ENCODE results near the gene BRAT1. TPM values are rescaled to one million over a fixed set of nuclear protein-coding genes. Genes with fewer than 3 reads are reported as not detected.

BRAT1 gene
- total RNA-seq, 1 experiment from 2014 or later: 41.5 TPM

- H3K27ac ChIP-seq: peak overlapping the region; percentile 65
- peaks cover 50% of the 10 kb centered on the region for H3K4me1 ChIP-seq
- no peaks in the 10 kb centered on the region for H3K27me3 ChIP-seq
- H3K36me3 ChIP-seq: peaks cover 31% of the 10 kb centered on the region
- no peak overlapping the region for H3K4me3 ChIP-seq
- DNase-seq: no peak
- H3K9me3 ChIP-seq (replicated peaks): no peaks in the 10 kb centered on the region
These were observed 26.7 kb downstream of the BRAT1 start for GRCh38 chr7:2528481-2529095.

- no peak overlapping the region for H3K4me3 ChIP-seq
- no peak overlapping the region for H3K27ac ChIP-seq
- H3K36me3 ChIP-seq: peaks cover 31% of the 10 kb centered on the region
- DNase-seq: peak in 1 of 2 experiments; percentile 45
- no peaks in the 10 kb centered on the region for H3K9me3 ChIP-seq (replicated peaks)
- H3K4me1 ChIP-seq: peaks cover 58% of the 10 kb centered on the region
- no peaks in the 10 kb centered on the region for H3K27me3 ChIP-seq
These were observed 27.5 kb downstream of the BRAT1 start for GRCh38 chr7:2527505-2528467.

- Histone ChIP-seq H3K27me3 (no peaks in the 10 kb centered on the region), H3K4me3 (no peak overlapping the region), H3K4me1 (peaks cover 62% of the 10 kb centered on the region), H3K27ac (no peak overlapping the region), H3K36me3 (peaks cover 31% of the 10 kb centered on the region), H3K9me3 (replicated peaks) (no peaks in the 10 kb centered on the region)
- DNase-seq: no peak
These were observed 28.4 kb downstream of the BRAT1 start for GRCh38 chr7:2526659-2527504.

GRCh38 chr7:2525658-2526630 lies 29.4 kb downstream of the BRAT1 start:
- H3K27ac ChIP-seq: no peak overlapping the region
- no peak overlapping the region for H3K4me3 ChIP-seq
- no peak for DNase-seq
- peaks cover 67% of the 10 kb centered on the region for H3K4me1 ChIP-seq
- H3K9me3 ChIP-seq (replicated peaks): no peaks in the 10 kb centered on the region
- H3K36me3 ChIP-seq: peaks cover 31% of the 10 kb centered on the region
- no peaks in the 10 kb centered on the region for H3K27me3 ChIP-seq

GRCh38 chr7:2524808-2525657 lies 30.3 kb downstream of the BRAT1 start:
- Histone ChIP-seq H3K27me3 (no peaks in the 10 kb centered on the region), H3K9me3 (replicated peaks) (no peaks in the 10 kb centered on the region), H3K4me1 (peaks cover 58% of the 10 kb centered on the region), H3K36me3 (peaks cover 31% of the 10 kb centered on the region), H3K4me3 (no peak overlapping the region), H3K27ac (no peak overlapping the region)
- no peak for DNase-seq

- DNase-seq: peak; percentile 72 to 78
- Histone ChIP-seq H3K27ac (peak overlapping the region; percentile 39), H3K4me3 (no peak overlapping the region), H3K36me3 (peaks cover 31% of the 10 kb centered on the region), H3K9me3 (replicated peaks) (no peaks in the 10 kb centered on the region), H3K27me3 (no peaks in the 10 kb centered on the region), H3K4me1 (peaks cover 50% of the 10 kb centered on the region)
These were observed 31.1 kb downstream of the BRAT1 start for GRCh38 chr7:2523941-2524807.

- H3K27me3 ChIP-seq: no peaks in the 10 kb centered on the region
- H3K9me3 ChIP-seq (replicated peaks): no peaks in the 10 kb centered on the region
- DNase-seq: no peak
- peaks cover 48% of the 10 kb centered on the region for H3K4me1 ChIP-seq
- peaks cover 29% of the 10 kb centered on the region for H3K36me3 ChIP-seq
- no peak overlapping the region for H3K4me3 ChIP-seq
- H3K27ac ChIP-seq: peak overlapping the region; percentile 39
These were observed 31.8 kb downstream of the BRAT1 start for GRCh38 chr7:2523461-2523936.

GRCh38 chr7:2522780-2523433 lies 32.4 kb downstream of the BRAT1 start:
- no peaks in the 10 kb centered on the region for H3K9me3 ChIP-seq (replicated peaks)
- no peak overlapping the region for H3K4me3 ChIP-seq
- H3K4me1 ChIP-seq: peaks cover 48% of the 10 kb centered on the region
- H3K36me3 ChIP-seq: peaks cover 24% of the 10 kb centered on the region
- no peak overlapping the region for H3K27ac ChIP-seq
- no peaks in the 10 kb centered on the region for H3K27me3 ChIP-seq
- no peak for DNase-seq

- DNase-seq: no peak
- H3K27me3 ChIP-seq: no peaks in the 10 kb centered on the region
- peaks cover 49% of the 10 kb centered on the region for H3K4me1 ChIP-seq
- H3K4me3 ChIP-seq: peak overlapping the region; percentile 63; the same call in 1 of the 2 replicates
- peaks cover 23% of the 10 kb centered on the region for H3K36me3 ChIP-seq
- no peak overlapping the region for H3K27ac ChIP-seq
- no peaks in the 10 kb centered on the region for H3K9me3 ChIP-seq (replicated peaks)
These were observed 33.3 kb downstream of the BRAT1 start for GRCh38 chr7:2521952-2522591.

- H3K27me3 ChIP-seq: no peaks in the 10 kb centered on the region
These were observed 34.0 kb downstream of the BRAT1 start for GRCh38 chr7:2521341-2521745.

GRCh38 chr7:2520761-2521290 lies 34.5 kb downstream of the BRAT1 start:
- Histone ChIP-seq H3K4me1 (peaks cover 59% of the 10 kb centered on the region), H3K27ac (no peak overlapping the region), H3K9me3 (replicated peaks) (no peaks in the 10 kb centered on the region), H3K27me3 (no peaks in the 10 kb centered on the region), H3K4me3 (peak overlapping the region; percentile 63), H3K36me3 (peaks cover 13% of the 10 kb centered on the region)
- DNase-seq: peak in 1 of 2 experiments; percentile 37

More at GRCh38 chr7:2521341-2521745, 34.0 kb downstream of the BRAT1 start:
- Histone ChIP-seq H3K4me3 (peak overlapping the region; percentile 63), H3K27ac (no peak overlapping the region), H3K4me1 (peaks cover 54% of the 10 kb centered on the region), H3K36me3 (peaks cover 16% of the 10 kb centered on the region), H3K9me3 (replicated peaks) (no peaks in the 10 kb centered on the region)
- no peak for DNase-seq

Measured in SJCRH30 (cell line).